ENCODE measurements around the gene TRMT10A. TPM values are rescaled to one million over a fixed set of nuclear protein-coding genes. Genes with fewer than 3 reads are reported as not detected.
"Not testable (repeated sequence)": the region's sequence is repeated elsewhere in the genome, so short reads cannot be mapped to it uniquely, and the experiment has no call there.

Gene TRMT10A
- polyA plus RNA-seq, 1 donor, result 9.4 TPM

DNA sequence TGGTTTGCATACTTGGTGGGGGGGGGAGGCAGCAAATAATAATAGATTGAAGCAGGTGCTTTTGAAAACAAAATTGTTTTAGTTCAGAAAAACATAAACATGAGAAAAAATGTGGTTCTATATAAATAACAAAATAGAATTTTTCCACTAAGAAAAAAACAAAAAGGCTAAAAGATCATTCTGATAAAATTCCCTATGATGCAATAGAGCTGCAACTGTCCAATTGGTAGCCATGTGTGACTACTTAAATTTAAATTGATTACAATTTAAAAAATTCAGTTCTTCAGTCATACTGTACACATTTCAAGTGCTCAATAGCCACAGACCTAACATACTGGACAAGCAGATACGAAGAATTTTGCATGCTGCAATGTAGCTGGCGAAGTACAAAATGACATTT lies 11.0 kb downstream of the TRMT10A start:
- DNase-seq, result no peak

DNA sequence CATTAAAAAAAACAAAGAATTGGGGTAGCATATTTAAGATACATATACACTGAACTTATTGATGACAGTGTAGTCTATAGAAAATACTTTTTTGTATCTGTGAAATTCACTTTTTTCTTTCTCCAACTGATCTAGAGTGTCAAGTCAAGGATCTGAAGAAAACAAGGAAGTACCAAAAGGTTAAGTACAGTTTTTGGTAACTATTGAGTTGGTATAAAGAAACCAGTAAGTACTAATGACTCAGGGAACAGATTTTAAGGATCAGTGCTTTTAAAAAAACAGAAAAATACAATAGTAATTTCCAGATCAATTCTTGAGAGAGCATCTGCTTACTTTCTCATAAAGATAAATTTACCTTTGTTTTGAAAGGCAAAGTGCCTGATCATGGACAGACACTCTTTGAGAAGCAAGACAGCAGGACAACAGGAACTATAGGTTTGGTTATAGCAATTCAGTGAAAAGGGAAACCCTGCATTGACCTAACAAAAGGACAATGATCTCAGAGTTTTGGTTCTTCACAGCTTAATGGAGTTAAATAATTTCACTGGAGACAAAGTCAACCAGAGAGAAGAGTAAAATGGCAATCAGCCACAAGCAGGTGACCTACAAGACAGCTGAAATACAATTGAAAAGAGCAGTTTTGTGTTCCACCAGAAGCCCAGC lies 23.4 kb downstream of the TRMT10A start:
- DNase-seq, result no peak

DNA sequence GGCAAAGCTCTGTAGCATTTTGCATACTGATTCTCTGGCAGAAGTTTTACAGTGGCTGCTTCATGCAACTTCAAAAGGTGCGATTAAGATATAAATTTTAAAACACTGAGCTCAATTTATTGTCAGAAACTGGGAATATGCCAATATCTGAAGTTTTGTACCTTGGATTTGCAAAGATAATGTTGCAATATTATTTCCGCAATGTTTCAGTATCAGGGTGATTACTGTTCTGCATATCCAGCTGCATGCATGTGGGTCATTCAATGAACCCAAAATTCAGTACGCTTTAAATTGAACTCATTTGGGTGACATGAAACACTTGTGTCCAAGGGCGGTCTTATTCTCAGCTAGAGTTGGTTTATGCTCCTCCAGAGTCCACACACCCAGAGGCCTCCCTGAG lies 26.2 kb downstream of the TRMT10A start:
- no peak for DNase-seq

DNA sequence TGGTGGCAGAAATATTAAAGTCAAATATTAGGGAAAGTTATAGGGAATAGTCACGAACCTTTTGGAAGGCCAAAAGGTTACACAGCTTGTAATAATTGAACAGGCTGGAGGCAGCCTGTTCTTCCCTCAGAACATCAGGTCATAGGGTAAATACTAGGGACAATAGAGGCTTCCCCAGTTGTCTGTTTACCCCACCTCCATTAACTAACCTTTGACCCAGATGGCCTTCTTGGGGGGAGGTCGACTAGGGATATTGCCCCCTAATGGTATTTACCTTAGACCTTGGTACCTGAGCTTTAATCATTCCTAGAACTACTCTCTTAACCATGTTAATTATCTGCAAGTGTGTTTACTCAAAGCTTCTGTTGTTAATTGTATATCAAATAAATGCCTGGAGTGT lies 27.0 kb downstream of the TRMT10A start:
- DNase-seq, result no peak

DNA sequence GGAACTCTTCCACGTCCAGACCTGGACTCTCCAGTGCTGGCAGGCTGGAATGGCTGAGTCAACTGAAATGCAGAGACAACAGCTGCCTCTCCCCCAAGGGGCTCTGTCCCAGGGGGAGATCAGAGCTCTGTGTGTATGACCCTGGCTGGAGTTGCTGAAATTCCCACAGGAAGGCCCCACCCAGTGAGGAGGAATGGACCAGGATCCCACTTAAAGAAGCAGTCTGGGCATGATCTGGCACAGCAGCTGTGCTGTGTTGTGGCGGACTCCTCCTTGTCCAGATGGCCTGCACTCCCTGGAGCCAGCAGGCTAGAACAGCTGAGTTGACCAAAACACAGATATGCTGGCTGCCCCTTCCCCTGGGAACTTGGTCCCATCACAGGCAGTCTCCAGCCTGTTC lies 27.6 kb downstream of the TRMT10A start:
- DNase-seq, result peak; percentile 16

DNA sequence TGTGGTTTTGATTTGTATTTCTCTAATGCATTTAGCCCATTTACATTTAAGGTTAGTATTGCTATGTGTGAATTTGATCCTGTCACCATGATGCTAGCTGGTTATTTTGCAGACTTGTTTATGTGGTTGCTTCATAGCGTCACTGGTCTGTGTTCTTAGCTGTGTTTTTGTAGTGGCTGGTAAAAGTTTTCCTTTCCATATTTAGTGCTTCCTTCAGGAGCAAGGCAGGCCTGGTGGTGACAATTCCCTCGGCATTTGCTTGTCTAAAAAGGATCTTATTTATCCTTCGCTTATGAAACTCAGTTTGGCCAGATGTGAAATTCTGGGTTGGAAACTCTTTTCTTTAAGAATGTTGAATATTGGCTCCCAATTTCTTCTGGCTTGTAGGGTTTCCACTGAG lies 29.1 kb downstream of the TRMT10A start:
- DNase-seq, result not testable (repeated sequence)

DNA sequence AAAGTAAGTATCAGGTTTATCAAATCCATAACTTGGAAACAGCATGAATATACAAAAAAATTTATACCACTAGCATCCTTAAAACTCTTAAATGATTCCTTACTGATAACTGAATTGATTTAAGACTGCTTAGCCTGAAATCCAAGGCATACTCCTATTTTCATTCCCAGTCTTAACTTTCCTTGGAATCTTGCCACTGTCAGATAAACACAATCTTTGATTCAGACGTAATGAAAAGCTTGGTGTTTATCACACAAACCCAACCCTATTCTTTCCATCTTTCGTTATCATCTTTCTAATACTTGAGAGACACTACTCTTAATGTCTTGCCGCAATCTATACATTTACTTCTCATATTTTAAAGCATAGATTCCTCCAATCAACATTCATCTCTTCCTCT lies 33.9 kb downstream of the TRMT10A start:
- no peak for DNase-seq

DNA sequence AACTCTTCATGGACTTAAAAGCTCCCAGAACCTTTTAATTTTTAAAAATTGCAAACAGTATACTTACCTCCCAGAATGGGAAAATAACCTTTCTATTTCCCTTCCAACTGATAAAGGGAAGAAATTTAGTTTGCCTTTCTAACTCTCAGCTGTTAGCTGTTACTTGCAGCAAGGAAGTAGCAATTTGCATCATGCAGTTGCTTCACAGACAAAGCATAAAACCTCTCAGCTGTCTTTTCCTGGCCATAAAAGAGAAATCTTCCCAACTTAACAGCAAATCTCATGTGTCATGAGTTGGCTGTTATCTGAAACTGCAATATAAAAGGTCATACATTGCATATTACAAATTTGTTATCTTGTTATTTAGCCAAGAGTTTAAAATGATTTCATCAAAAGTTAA lies 34.6 kb downstream of the TRMT10A start:
- DNase-seq, result no peak

DNA sequence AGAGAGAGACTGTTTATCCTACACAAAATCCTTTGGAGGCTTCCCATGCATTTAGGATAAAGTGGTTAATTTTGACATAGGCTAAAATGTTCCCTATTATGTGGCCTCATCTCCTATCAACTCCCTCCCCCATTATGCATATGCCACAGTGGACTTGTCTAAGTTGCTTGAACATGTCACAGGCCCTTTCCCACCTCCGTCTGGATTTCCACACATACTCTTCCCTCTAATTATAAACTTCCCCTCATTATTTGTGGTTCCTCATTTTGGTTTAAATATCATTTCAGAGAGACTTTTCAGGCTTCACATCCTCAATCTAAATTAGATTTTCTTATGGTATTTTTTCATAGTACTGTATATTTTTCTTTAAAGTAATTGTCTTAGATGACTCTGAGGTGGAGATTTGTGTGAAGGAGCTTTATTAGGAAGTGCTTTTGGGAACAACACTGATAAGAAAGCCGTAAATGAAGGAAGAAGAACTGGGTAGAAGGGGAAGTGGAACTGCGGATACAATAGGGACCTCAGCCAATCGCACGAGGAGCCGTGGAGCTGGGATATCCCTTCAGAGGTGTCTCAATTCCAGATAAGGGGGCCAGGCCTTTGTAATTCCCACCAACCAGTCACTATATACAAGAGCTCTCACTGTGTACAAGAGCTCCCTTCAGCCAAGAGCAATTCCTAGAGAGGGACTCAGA lies 45.1 kb downstream of the TRMT10A start:
- no peak for DNase-seq

DNA sequence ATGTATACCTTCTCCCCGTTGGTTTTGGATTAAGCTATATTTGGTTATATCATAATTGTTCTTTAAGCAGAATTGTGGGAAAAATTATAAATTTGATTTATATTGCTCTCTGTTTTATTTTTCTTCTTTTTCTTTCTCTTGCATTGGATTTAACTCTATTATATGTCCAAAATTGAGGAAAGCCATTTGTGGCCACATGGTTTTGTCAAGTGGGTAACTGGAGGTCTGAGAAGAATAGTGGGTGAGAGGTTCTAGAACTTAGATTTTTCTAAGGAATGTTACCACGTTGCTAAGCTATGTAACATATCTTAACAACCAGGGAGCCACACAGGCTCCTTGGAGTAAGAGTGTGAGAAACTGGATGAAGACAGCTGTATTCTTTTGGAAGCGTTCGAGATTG lies 53.1 kb downstream of the TRMT10A start, which contains the start of gene C4orf17:
C4orf17 (plus strand) TSS at position 301 of the 400 bp plus-strand sequence. CDS start 2,061 bp downstream, outside the sequence.
- DNase-seq, result no peak

DNA sequence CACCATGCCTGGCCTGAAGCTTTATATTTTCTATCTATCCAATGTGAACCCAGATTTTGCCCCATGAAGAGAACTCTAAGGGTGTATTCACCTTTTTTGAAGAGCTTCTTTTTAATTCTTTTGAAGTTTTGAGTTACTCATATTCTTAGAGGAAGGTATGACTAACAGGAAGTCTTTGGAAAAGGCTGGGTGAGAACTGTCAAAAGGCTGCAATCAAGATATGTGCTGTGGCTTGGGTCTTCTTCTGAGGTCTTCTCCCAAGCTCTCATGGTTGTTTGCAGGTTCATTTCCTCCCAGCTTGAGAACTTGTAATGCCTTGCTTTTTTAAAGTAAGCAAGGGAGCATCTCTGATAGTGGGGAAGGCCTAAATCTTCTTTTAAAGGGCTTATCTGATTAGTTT lies 56.1 kb downstream of the TRMT10A start:
- no peak for DNase-seq

DNA sequence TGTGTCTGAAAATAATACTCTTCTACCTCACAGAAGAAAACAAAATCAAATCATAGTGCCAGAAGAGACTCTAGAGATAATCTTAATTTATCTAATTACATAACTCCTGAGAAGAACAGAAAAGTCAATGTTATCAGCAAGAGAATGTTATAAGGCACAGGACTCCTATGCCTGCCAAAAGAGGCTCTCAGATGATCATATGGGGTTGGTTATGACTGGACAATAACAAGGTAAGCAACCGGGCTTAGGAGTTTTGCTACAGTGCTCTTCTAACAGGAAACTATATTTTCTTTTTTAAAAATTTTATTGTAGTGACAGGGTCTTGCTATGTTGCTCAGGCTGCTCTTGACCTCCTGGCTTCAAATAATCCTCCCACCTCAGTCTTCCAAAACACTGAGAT lies 56.5 kb downstream of the TRMT10A start:
- DNase-seq, result no peak

DNA sequence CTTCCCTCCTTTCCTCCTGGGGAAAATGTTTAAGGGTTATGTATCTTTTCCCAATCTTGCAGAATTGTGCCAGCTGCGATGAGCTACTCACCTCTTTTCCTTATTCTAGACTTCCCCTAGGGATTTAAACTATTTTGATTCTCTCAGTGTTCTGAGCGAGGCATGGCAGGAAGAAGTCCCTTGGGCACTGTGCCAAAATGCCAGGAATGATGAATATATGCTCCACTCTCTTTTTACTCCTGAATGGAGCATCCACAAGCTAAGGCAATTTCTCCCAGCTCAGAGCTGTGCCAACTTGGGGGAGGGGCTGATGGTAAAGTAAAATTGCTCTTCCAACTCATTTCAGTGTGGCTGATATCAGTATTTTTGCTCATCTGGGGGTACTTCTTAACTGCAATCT lies 57.1 kb downstream of the TRMT10A start:
- no peak for DNase-seq

DNA sequence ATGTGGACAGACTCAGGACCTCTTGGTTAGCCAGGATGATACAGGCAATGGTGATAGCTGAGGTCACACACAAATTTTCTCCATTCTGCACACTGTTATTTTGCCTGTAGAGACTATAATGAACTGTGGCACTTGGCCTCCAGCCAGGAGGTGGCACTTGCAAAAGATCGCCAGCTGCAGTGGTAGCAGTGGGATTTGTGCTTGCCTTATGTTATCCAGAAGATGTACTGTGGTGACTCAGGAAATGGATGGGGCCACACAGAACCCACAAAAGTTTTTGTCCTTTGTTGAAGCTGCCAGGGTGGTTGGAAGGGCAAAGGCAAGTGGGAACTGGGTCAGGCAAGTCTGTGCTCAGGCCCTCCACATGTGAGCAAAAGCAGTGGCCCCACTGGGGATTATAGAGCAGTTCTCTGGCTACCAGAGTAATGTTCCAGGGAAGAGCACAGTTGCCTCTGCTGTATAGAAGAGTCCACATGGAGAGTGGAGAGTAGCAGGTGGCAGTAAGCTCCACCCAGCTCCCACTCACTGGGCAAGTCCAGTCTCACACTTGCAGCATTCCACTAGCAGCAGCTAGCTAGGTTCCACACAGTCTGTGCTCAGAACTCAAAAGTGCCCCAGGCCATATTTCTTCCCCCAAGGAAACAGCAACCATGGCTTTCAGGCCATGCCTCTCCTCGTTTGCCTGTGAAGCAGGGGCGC lies 58.9 kb downstream of the TRMT10A start:
- peak; percentile 3 for DNase-seq

Other genes starting within 250 kb of the TRMT10A start
- 10.2 TPM for gene ADH1B, start 242.6 kb downstream of the TRMT10A start, polyA plus RNA-seq (ENCODE audit: insufficient read length)
- gene ADH1C, start 211.3 kb downstream of the TRMT10A start, polyA plus RNA-seq (ENCODE audit: insufficient read length), result 7.0 TPM
- not detected for gene ADH7, start 128.7 kb downstream of the TRMT10A start, polyA plus RNA-seq (ENCODE audit: insufficient read length)
- not detected for gene C4orf17, start 53.0 kb downstream of the TRMT10A start, polyA plus RNA-seq (ENCODE audit: insufficient read length)
- gene MTTP, start 10.8 kb upstream of the TRMT10A start, polyA plus RNA-seq (ENCODE audit: insufficient read length), result 1.6 TPM
- 131 TPM for gene C4orf54, start 93.8 kb upstream of the TRMT10A start, polyA plus RNA-seq (ENCODE audit: insufficient read length)

Measured in hindlimb muscle (tissue), 1 donor.